Left renal pelvis (tissue), 4 donors: ENCODE data around the gene IFT81. TPM values are rescaled to one million over a fixed set of nuclear protein-coding genes. Genes with fewer than 3 reads are reported as not detected.

ENCODE experiments used
- DNase-seq, 4 donors: peaks; one replicate each; pipeline ENCODE4 v3.0.0-alpha.2; 2013; ENCODE audit warnings: low read depth in 4 of 4, low spot score in 3 of 4
- polyA plus RNA-seq, 4 donors: library from polyadenylated mRNA; unstranded; fragments of 120-200 nt; gene quantifications; one replicate each; pipeline ENCODE4 v1.2.1, GENCODE V29; 2013; ENCODE audit not compliant: insufficient read length in 4 of 4

Gene IFT81
- polyA plus RNA-seq, 4 donors = 26.6 to 60.4 (median 49.5) TPM

DNA sequence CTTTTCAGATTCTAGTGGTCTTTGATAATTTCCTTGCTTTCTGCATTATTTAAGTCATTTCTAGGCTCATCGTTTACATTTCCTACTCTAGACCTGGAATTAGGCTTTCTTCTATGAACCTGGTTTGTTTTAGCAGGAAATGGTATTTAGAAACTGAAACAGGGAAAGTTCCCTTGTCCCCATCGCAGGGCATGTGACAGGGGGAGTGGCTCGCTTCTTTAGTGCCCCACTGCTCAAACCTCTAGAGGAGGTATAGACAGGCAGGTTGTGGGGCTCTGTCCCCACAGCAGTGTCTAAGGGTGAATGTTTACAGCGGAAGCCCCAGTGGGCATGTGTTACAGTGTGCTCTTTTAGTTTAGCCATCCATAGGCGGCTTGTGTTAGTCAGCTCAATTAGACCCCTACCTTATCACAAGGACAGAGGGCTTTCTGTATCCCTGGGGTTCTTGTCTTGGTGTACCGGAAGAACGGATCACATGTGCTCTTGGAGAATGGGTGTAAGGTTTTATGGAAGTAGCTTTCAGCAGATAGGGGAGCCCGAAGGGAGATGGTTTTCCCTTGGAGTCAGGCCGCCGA is 25.0 kb downstream of the IFT81 start:
- DNase-seq = no peak

GRCh38 chr12:110156766-110157165 is 32.6 kb downstream of the IFT81 start:
- no peak for DNase-seq

DNA sequence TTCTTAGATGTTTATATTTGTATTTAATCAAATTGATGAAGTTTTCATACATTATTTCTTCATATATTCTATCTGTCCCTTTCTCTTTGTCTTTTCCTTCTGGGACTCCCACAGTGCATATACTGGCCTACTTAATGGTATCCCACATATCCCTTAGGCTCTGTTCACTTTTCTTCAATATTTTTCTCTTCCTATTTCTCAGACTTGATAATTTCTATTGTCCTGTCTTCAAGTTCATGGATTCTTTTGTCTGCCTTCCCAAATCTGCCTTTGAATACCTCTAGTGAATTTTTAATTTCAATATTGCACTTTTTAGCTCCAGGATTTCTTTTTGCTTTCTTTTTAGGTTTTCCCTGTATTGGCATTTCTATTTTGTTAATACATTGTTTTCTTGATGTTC is 33.4 kb downstream of the IFT81 start:
- no peak for DNase-seq

- DNase-seq = no peak
Measured at GRCh38 chr12:110159671-110160245, 35.6 kb downstream of the IFT81 start.

- DNase-seq = no peak
Measured at GRCh38 chr12:110165540-110166159, 41.5 kb downstream of the IFT81 start.

DNA sequence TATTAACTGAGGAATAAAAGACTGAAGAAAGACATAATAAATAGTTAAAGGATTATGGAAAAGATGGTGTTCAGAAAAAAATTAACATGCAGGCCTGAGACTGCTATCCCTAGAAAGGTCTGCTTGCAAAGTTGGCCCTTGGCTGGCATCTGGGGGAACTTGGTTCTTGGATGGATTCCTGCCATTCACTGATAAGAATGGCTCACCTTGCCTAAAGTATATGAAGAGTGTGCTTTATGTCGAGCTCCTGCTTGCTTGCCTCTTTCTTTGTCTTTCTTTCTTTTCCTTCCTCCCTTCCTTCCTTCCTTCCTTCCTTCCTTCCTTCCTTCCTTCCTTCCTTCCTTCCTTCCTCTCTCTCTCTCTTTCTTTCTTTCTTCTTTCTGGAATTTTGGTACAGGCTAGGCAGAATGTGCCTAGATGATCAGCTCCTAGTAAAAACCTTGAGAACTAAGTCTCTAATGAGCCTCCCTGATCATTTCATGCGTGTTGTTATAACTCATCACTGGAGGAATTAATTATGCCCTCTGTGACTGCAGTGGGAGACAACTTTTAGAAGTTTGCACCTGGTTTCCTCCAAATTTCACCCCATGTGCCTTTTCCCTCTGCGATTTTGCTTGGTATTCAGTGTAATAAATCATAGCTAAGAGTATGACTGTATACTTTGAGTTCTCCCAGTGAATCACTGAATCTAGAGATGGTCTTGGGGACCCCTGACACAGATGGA is 44.7 kb downstream of the IFT81 start:
- no peak for DNase-seq

GRCh38 chr12:110170535-110171185 is 46.5 kb downstream of the IFT81 start:
- no peak for DNase-seq

DNA sequence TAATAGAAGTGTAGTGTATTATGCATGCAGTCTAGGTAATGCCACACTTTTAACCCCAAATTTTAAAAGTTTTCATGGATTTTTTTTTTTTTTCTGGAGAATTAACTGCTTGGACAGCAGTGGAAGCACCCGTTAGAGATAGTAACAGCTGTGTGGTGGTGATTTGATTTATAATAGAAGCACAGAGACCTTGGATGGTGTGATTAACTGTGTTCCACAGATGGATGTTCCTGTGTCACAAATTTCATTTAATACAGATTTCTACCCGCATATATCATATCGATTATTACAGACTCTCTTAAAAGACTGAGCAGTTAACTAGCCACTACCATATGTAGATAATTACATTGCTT is 47.0 kb downstream of the IFT81 start:
- no peak for DNase-seq

- no peak for DNase-seq
Measured at GRCh38 chr12:110171636-110172035, 47.5 kb downstream of the IFT81 start.

DNA sequence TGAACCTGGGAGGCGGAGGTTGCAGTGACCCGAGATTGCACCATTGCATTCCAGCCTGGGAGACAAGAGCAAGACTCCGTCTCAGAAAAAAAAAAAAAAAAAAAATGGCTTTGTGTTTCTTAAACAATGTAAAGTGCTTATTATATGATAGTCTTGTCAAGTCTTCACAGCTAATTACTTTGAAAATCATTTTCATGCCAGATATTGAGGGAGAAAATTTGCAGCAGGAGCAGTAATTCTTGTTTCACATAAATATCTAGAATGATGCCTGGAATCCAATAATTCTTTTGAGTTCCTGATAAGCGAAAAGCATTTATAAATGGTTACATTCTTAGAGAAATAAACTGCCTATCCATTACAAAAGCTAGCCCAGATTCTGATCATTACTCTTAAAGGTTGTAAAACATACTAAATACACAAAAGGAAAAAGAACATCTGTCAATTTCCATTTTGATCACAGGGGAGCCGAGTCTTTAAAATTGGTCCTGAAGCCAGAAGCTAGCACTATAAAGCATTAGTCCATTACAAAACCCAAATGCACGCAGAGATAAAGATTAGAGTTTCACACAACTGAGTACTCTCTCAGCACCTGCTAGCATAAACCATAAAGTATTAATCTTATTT is 50.3 kb downstream of the IFT81 start:
- no peak for DNase-seq

- no peak for DNase-seq
Measured at GRCh38 chr12:110175201-110175600, 51.0 kb downstream of the IFT81 start.

- DNase-seq = no peak
Measured at GRCh38 chr12:110176745-110177144, 52.6 kb downstream of the IFT81 start.

DNA sequence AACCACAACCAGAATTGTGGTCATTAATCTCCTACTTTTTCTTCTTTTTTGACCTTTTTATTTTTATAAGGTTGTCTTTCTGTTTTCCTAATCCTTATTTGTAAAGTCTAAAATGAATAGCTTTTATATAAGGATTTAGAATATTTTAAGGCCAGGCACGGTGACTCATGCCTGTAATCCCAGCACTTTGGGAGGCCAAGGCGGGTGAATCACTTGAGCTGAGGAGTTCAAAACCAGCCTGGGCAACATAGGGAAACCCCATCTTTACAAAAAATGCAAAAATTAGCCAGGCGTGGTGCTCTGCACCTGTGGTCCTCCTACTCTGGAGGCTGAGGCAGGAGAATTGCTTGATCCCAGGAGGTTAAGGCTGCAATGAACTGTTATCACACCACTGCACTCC is 55.1 kb downstream of the IFT81 start:
- no peak for DNase-seq

DNA sequence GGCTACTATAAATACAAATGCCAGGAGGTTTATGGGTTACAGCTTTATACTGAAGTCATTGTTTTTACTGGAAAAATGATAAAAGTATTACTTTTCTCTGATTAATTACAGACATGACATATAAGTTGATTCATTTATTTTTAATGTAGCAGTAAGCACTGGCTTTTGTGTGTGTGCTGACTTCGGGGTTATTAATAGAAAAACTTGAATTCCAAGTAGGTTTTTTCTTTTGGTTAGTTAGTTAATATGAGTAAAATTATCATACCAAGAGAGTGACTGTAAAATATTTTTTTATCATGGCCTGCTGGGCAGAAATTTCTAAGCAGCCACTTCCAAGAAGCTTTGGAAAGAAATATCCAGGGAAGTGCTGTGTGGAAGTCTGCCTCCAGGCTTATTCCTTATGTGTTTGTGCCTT is 56.4 kb downstream of the IFT81 start:
- DNase-seq = peak in 1 of 4 donors; percentile 6

- no peak for DNase-seq
Measured at GRCh38 chr12:110182281-110182680, 58.1 kb downstream of the IFT81 start.

GRCh38 chr12:110183386-110183785 is 59.2 kb downstream of the IFT81 start:
- no peak for DNase-seq

DNA sequence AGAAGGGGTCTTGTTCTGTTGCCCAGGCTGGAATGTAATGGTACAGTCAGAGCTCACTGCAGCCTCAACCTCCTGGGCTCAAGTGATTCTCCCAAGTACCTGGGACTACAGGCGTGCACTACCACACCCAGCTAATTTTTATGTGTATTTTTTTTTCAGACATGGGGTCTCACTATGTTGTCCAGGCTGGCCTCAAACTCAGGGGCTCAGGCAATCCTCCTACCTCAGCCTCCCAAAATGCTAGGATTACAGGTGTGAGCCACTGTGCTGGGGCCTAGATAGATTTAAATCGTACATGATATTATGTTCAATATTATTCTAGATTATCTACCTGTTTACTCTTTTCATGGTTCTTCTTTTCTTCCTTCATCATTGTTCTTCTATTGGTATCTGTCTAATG is 61.5 kb downstream of the IFT81 start:
- DNase-seq = no peak

DNA sequence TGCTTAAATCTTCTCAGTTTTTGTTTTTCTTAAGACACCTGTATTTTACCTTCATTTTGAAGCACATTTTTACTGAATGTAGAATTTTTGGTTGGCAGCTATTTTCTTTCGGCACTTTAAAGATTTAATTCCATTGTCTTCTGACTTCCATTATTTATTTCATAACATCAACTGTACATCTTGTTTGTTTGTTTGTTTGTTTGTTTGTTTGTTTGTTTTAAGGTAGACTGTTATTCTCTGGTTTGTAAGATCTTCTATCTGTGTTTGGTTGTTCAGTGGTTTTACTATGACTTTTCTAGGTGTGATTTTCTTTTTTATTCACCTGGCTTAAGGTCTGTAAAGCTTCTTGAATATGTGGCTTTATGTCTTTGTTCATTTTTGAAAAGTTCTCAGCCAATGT is 61.9 kb downstream of the IFT81 start:
- DNase-seq = no peak

DNA sequence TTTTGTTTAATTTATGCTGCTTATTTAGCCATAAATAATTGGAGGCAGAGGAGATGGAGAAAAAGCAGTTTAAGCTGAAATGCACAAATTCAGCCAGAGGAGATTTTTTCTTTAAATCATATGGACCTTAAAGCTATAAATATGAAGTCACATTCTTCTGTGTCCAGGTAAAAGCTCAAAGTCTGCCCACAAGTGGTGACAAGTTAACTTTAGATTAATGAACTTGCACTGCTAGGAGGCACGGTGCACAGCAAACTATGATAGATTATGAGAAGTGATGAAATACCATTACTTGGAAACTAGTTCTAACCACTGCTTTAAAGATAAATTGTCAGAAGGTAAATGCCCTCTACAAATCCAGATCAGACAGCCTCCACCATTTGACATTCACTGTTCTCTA is 69.0 kb downstream of the IFT81 start:
- no peak for DNase-seq

GRCh38 chr12:110197003-110197402 is 72.8 kb downstream of the IFT81 start:
- no peak for DNase-seq

- no peak for DNase-seq
Measured at GRCh38 chr12:110198386-110198785, 74.2 kb downstream of the IFT81 start.
